SJCRH30 (cell line): ENCODE results near the gene HSD17B4. TPM values are rescaled to one million over a fixed set of nuclear protein-coding genes. Genes with fewer than 3 reads are reported as not detected.
"Not testable (repeated sequence)": the region's sequence is repeated elsewhere in the genome, so short reads cannot be mapped to it uniquely, and the experiment has no call there.

Experiments used
- DNase-seq, 2 experiments: peaks; one replicate each; pipeline ENCODE4 v3.0.0-alpha.2; 2015 to 2020
- H3K27ac ChIP-seq: fragments of 250-450 bp; sonication (Bioruptor Pico); 2 replicates; pipeline ENCODE4 v1.5.1; 2020; ENCODE audit warnings: mild to moderate bottlenecking, moderate library complexity
- H3K27me3 ChIP-seq: fragments of 250-450 bp; sonication (Bioruptor Pico); 2 replicates; pipeline ENCODE4 v1.5.1; 2020; ENCODE audit warnings: mild to moderate bottlenecking, moderate library complexity
- H3K36me3 ChIP-seq: fragments of 250-450 bp; sonication (Bioruptor Pico); 2 replicates; pipeline ENCODE4 v1.5.1; 2020; ENCODE audit warnings: mild to moderate bottlenecking, moderate library complexity
- H3K4me1 ChIP-seq: fragments of 250-450 bp; sonication (Bioruptor Pico); 2 replicates; pipeline ENCODE4 v1.5.1; 2020; ENCODE audit warnings: mild to moderate bottlenecking, moderate library complexity
- H3K4me3 ChIP-seq: fragments of 250-450 bp; sonication (Bioruptor Pico); 2 replicates; pipeline ENCODE4 v1.5.1; 2020; ENCODE audit warnings: mild to moderate bottlenecking, moderate library complexity
- H3K9me3 ChIP-seq: fragments of 250-450 bp; sonication (Bioruptor Pico); replicated peaks from 2 replicates; pipeline ENCODE4 v1.5.1; 2020; ENCODE audit warnings: mild to moderate bottlenecking, moderate library complexity
- total RNA-seq: library from RNA; depleted of rRNA; stranded (reverse); fragments of >200 nt; shearing (Covaris generic); gene quantifications from 2 replicates; pipeline ENCODE4 v1.2.3, GENCODE V29; 2014

HSD17B4 gene
- total RNA-seq, 1 experiment from 2014 or later, result 140 TPM

DNA sequence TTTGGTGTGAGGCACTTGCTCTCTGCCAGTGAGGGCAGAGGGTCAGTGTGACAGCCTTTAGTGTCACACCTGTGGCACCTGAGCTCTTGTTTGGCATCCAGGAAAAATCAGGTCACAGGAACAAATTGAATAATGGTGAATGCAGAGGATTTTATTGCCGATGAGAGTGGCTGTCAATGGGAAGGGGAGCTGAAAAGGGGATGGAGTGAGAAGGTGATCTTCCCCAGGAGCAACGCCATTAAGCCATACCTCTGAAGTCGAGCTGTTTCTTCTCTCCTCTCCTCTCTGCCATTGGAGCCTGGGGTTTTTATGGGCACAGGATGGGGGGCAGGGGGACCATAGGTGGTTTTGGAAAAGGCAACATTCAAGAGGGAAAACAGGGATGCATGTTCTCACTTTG is 2.4 kb upstream of the HSD17B4 start:
- 0 out of 2 replicates have a peak, but pooled peaks cover 4% of the 10 kb centered on the region for H3K4me1 ChIP-seq
- no peak overlapping the region for H3K4me3 ChIP-seq
- no peak for DNase-seq
- H3K9me3 ChIP-seq, result peaks cover 6% of the 10 kb centered on the region
- no peaks in the 10 kb centered on the region for H3K27me3 ChIP-seq
- H3K36me3 ChIP-seq, result no peaks in the 10 kb centered on the region
- no peak overlapping the region for H3K27ac ChIP-seq

DNA sequence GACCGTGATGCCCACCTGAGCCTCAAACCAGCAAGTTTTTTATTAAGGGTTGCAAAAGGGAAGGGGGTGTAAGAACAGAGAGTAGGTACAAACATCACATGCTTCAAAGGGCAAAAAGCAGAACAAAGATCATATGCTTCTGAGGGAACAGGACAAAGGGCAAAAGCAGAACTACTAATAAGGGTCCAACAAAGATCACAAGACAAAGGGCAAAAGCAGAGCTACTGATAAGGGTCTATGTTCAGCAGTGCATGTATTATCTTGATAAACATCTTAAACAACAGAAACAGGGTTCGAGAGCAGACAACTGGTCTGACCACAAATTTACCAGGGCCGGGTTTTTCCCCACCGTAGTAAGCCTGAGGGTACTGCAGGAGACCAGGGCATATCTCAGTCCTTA is 1.7 kb upstream of the HSD17B4 start:
- not testable (repeated sequence) for H3K27me3 ChIP-seq, H3K27ac ChIP-seq, H3K4me1 ChIP-seq, H3K4me3 ChIP-seq, DNase-seq, H3K9me3 ChIP-seq, H3K36me3 ChIP-seq

DNA sequence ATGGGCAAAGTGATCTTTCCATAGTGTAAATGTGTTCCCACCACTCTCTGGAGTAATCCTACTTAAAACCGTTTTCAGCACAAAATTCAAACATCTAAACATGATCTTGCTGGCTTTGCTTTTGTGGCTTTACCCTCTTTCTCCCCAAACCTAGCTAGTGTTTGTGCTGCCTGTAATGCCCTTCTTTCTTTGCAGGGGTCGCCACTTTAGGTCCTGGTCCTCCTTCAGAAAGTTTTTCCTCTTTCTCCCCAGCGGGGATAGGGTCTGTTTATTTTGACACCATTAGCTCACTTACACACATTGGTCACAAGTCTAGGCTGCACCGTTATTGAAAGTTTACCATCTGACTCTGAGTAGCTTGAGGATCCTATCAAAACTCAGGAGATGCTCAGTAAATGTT is 736 bp upstream of the HSD17B4 start:
- Histone ChIP-seq H3K27ac (no peak overlapping the region), H3K27me3 (no peaks in the 10 kb centered on the region), H3K4me3 (peak overlapping the region; percentile 96), H3K9me3 (peaks cover 6% of the 10 kb centered on the region), H3K4me1 (0 out of 2 replicates have a peak, but pooled peaks cover 4% of the 10 kb centered on the region), H3K36me3 (no peaks in the 10 kb centered on the region)
- peak in 1 of 2 experiments; percentile 13 for DNase-seq

DNA sequence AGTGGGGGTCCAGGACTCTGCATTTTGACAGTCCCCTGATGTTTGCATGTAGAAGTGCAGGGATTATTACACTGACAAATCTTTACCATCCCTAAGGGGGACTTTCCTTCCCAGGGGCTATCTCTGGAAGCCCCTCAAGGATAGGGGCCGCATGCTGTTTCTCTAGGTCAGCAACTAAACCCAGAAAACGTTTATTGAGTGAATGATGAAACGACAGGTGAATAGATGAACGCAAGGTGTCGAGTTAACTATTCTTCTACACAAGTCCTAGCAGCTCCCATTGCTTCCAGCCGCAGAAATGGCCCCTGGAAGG is 281 bp upstream of the HSD17B4 start:
- Histone ChIP-seq H3K4me1 (0 out of 2 replicates have a peak, but pooled peaks cover 4% of the 10 kb centered on the region), H3K27me3 (no peaks in the 10 kb centered on the region), H3K4me3 (peak overlapping the region; percentile 96), H3K27ac (peak overlapping the region; percentile 66; the same call in 1 of the 2 replicates), H3K36me3 (no peaks in the 10 kb centered on the region; the same call in 1 of the 2 replicates), H3K9me3 (peaks cover 6% of the 10 kb centered on the region)
- no peak for DNase-seq

DNA sequence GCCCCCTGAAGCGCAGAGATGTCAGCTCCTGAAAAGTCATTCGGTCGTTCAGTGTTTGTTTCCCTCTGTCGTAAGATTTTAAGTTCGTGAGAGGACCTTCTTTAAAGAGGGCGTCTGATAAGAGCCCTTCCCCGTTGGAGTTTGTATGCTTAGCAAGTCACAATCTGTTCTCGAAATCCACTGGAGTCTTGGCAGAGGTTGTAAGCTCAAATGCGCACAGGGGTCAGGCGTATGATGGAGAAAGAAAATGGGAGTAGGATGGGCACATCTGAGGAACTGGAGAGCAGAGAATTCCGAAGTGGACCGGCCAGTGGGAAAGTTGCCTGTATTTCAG is 710 bp downstream of the HSD17B4 start:
- Histone ChIP-seq H3K4me1 (0 out of 2 replicates have a peak, but pooled peaks cover 4% of the 10 kb centered on the region), H3K36me3 (no peaks in the 10 kb centered on the region; the same call in 1 of the 2 replicates), H3K27me3 (no peaks in the 10 kb centered on the region), H3K4me3 (peak overlapping the region; percentile 96), H3K9me3 (peaks cover 6% of the 10 kb centered on the region), H3K27ac (peak overlapping the region; percentile 66)
- peak in 1 of 2 experiments; percentile 26 for DNase-seq

DNA sequence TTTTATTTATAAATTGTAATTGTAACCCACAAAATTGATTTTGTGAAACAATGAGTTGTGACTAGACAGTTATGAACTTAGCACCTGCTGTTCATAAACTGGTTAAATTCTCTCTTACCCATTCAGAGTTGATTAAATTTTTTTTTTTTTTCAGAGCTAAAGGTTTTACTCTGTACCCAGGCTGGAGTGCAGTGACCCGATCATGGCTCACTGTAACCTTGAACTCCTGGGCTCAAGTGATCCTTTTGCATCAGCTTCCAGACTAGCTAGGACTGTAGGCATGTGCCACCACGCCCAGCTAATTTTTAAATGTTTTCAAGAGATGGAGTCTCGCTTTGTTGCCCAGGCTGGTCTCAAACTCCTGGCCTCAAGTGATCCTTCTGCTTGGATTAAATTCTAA is 1.9 kb downstream of the HSD17B4 start:
- no peak for DNase-seq
- Histone ChIP-seq H3K9me3 (peaks cover 6% of the 10 kb centered on the region), H3K27me3 (no peaks in the 10 kb centered on the region), H3K4me1 (0 out of 2 replicates have a peak, but pooled peaks cover 4% of the 10 kb centered on the region), H3K36me3 (no peaks in the 10 kb centered on the region; the same call in 1 of the 2 replicates), H3K27ac (no peak overlapping the region), H3K4me3 (no peak overlapping the region)

DNA sequence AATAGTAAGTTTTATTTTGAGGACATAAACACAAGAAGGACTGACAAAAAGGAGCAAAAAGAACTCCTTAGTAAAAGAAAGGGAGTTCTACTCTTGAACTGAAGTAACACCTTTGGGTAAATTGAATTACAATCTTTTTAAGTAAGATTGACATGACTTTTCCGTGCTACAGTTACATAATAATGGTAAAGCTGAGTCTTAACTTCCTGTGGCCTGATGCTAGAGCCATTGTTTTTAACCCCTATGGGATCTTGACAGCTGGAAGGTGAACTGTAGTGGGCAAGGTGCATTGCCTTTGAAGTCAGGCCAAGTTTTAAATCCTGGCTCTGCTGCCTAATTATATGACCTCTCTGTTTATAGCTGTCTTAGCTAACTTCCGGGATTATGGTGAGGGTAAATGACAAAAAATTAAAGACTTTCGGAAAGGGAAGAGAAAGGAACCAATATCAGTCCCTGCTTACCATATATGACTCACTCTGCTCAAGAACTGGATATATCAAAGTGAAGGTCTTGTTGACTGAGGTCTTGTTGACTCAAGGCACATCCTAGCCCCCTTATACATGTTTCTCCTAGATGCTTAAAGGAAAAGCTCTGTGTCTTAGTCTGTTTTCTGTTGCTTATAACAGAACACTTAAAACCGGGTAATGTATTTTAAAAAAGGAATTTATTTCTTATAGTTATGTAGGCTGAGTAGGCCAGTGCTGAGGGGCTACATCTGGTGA is 6.8 kb downstream of the HSD17B4 start:
- Histone ChIP-seq H3K27ac (no peak overlapping the region), H3K27me3 (no peaks in the 10 kb centered on the region), H3K4me3 (no peak overlapping the region), H3K36me3 (no peaks in the 10 kb centered on the region; the same call in 1 of the 2 replicates), H3K4me1 (no peaks in the 10 kb centered on the region), H3K9me3 (no peaks in the 10 kb centered on the region)
- DNase-seq, result no peak

DNA sequence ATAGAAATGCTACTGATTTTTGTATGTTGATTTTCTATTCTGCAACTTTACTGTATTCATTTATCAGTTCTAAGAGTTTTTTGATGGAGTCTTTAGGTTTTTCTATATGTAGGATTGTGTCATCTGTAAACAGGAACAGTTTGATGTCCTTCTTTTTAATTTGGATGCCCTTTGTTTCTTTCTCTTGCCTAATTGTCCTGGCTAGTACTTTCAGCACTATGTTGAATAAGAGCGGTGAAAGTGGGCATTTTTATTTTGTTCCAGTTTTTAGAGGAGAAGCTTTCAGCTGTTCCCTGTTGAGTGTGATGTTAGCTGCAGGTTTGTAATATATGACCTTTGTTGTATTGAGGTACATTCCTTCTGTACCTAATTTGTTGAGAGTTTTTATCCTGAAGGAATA is 13.3 kb downstream of the HSD17B4 start:
- Histone ChIP-seq H3K36me3 (no peaks in the 10 kb centered on the region), H3K27me3 (no peaks in the 10 kb centered on the region), H3K27ac (no peak overlapping the region), H3K9me3 (0 out of 2 replicates have a peak, but pooled peaks cover 5% of the 10 kb centered on the region), H3K4me3 (no peak overlapping the region), H3K4me1 (no peaks in the 10 kb centered on the region)
- no peak for DNase-seq

DNA sequence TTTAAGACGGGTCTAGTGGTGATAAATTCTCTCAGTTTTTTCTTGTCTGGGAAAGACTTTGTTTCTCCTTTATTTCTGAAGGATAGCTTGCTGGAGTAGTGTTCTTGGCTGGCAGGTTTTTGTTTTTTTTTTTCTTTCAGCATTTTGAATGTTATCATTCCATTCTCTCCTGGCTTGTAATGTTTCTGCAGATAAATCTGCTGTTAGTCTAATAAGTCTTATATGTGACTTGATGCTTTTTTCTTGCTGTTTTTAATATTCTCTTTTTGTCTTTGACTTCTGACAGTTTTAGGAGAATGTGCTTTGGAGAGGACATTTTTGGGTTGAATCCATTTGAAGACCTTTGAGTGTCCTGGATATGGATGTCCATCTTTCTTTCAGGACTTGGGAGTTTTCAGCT is 16.0 kb downstream of the HSD17B4 start:
- H3K4me1 ChIP-seq, result no peaks in the 10 kb centered on the region

DNA sequence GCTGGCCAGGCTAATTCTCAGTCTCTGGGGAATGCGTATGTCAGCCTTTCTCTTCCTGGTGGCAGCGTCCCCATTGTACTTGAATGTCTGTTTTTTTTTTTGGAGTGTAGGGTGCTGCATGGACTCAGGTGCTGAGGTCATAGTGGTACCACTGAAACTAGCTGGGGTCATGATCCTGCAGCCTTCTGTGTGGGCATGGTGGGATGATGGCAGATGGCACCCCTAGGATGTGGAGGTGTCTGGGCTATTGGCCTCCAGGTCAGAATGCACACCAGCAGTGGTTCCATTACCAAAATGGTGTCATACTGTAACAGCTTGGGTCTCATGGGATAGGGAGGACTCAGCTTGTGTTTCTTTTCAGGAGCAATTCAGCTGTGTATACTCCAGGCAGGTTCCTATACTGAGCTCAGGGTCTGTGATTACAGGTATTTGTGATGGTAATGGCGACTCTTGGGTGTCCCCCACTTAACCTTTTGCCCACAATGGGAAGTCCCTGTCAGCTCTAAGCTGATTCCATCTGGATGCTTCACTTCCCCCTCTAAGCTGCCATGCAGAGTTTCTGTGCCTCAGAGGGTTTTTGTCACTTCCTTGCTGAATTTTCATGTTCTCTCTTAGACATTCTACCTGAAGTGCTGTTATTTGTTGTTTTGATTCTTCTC is 17.9 kb downstream of the HSD17B4 start:
- no peak for DNase-seq
- Histone ChIP-seq H3K27ac (no peak overlapping the region), H3K36me3 (peaks cover 4% of the 10 kb centered on the region; the same call in 1 of the 2 replicates), H3K9me3 (peaks cover 5% of the 10 kb centered on the region; the same call in 1 of the 2 replicates), H3K4me1 (no peaks in the 10 kb centered on the region), H3K4me3 (no peak overlapping the region), H3K27me3 (no peaks in the 10 kb centered on the region)

More for the DNA sequence above, 16.0 kb downstream of the HSD17B4 start:
- H3K27ac ChIP-seq, result no peak overlapping the region
- peaks cover 4% of the 10 kb centered on the region; the same call in 1 of the 2 replicates for H3K36me3 ChIP-seq
- no peak overlapping the region for H3K4me3 ChIP-seq
- DNase-seq, result no peak
- no peaks in the 10 kb centered on the region for H3K27me3 ChIP-seq
- 0 out of 2 replicates have a peak, but pooled peaks cover 5% of the 10 kb centered on the region for H3K9me3 ChIP-seq

DNA sequence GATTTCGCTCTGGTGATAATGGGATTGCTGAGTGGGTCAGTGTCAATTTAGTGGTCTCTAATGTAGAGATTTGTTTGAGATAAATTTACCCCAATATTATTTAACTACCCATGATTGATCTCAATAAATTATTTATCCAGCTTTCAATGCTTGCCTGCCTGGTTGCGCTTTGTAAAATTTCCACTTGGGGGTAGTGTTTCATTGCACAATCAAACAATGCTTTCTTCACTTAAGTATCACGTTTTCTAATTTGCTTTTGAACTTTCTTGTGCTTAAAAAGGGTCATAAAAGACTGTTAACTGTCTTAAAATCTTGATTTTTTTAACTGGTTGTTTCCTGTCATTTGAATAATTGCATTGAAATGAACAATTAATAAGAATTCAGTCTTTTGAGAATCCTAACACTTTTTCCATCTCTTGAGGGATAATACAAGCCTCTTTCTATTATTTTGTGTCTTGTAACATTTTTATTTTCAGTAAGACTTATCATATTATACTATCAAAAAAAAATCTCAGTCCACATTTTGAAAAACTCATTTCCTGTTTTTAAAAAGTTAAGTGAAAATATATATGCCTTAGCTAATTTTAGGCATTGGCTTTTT is 18.7 kb downstream of the HSD17B4 start:
- Histone ChIP-seq H3K27me3 (no peaks in the 10 kb centered on the region), H3K9me3 (peaks cover 5% of the 10 kb centered on the region; the same call in 1 of the 2 replicates), H3K4me3 (no peak overlapping the region), H3K27ac (no peak overlapping the region), H3K4me1 (no peaks in the 10 kb centered on the region), H3K36me3 (peaks cover 4% of the 10 kb centered on the region; the same call in 1 of the 2 replicates)
- peak in 1 of 2 experiments; percentile 44 for DNase-seq

DNA sequence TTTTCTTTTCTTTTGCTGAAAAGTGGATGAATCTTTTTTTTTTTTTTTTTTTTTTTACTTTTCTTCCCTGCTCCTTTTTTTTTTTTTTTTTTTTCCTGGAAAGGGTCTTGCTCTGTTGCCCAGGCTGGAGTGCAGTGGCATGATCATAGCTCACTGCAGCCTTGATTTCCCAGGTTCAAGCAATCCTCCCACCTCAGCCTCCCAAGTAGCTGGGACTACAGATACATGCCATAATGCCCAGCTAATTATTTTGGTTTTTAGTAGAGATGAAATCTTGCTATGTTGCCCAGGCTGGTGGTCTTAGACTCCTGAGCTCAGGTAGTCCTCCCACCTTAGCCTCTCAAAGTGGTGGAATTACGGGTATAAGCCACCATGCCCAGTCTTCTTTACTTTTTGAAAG is 20.9 kb downstream of the HSD17B4 start:
- Histone ChIP-seq H3K4me3 (no peak overlapping the region), H3K27ac (no peak overlapping the region), H3K9me3 (peaks cover 5% of the 10 kb centered on the region; the same call in 1 of the 2 replicates), H3K36me3 (peaks cover 12% of the 10 kb centered on the region), H3K27me3 (no peaks in the 10 kb centered on the region), H3K4me1 (no peaks in the 10 kb centered on the region)
- DNase-seq, result no peak

DNA sequence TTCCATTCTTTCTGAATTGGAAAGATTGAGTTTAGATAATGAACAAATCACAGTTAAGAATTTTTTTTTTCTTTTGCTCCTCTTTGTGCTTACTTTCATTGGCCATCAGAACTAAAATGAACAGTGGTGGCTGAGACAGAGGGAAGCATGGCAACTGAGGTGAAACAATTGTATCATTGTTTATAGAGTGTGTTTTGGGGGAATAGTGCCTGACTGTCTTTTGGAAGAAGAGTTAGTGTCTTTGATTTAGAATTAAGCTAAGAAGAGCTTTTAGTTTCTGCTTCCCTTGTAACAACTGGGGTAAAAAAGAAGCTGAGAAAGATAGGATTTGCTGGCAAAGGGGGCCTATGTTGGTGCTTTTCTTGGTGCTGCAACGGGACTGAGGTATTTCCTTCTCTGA is 24.0 kb downstream of the HSD17B4 start:
- Histone ChIP-seq H3K4me3 (no peak overlapping the region), H3K27me3 (no peaks in the 10 kb centered on the region), H3K4me1 (no peaks in the 10 kb centered on the region), H3K9me3 (no peaks in the 10 kb centered on the region; the same call in 1 of the 2 replicates), H3K36me3 (peaks cover 15% of the 10 kb centered on the region), H3K27ac (no peak overlapping the region)
- no peak for DNase-seq

DNA sequence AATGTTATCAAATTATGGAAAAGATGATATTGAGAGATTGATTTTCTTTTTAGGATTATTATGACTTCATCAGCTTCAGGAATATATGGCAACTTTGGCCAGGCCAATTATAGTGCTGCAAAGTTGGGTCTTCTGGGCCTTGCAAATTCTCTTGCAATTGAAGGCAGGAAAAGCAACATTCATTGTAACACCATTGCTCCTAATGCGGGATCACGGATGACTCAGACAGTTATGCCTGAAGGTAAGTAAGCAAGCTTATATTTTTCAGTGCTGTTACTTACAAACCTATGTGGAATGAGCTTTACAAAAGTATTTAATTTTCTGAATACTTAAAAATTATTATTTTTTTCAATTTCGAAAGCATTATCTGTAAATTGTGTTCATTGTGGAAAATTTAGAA is 26.5 kb downstream of the HSD17B4 start:
- Histone ChIP-seq H3K27ac (no peak overlapping the region), H3K4me1 (no peaks in the 10 kb centered on the region), H3K9me3 (no peaks in the 10 kb centered on the region; the same call in 1 of the 2 replicates), H3K4me3 (no peak overlapping the region), H3K27me3 (no peaks in the 10 kb centered on the region), H3K36me3 (peaks cover 23% of the 10 kb centered on the region)
- DNase-seq, result no peak

DNA sequence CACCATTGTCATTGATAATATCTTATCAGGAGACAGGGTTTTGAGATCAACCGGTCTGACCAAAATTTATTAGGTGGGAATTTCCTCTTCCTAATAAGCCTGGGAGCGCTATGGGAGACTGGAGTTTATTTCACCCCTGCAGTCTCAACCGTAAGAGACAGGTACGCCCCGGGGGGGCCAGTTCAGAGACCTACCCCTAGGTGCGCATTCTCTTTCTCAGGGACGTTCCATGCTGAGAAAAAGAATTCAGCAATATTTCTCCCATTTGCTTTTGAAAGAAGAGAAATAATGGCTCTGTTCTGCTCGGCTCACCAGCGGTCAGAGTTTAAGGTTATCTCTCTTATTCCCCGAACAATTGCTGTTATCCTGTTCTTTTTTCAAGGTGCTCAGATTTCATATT is 28.3 kb downstream of the HSD17B4 start:
- not testable (repeated sequence) for H3K4me3 ChIP-seq, H3K4me1 ChIP-seq
- H3K36me3 ChIP-seq, result peaks cover 27% of the 10 kb centered on the region

More for the DNA sequence above, 28.3 kb downstream of the HSD17B4 start:
- H3K9me3 ChIP-seq, DNase-seq, H3K27ac ChIP-seq, H3K27me3 ChIP-seq: not testable (repeated sequence)
